ENCODE data around the gene ARF3. TPM values are rescaled to one million over a fixed set of nuclear protein-coding genes. Genes with fewer than 3 reads are reported as not detected.
A peak's percentile ranks its signal among the peaks of the same experiment; 100 is the strongest.

Gene ARF3
- total RNA-seq, 1 donor from 2014 or later, result 113 TPM

DNA sequence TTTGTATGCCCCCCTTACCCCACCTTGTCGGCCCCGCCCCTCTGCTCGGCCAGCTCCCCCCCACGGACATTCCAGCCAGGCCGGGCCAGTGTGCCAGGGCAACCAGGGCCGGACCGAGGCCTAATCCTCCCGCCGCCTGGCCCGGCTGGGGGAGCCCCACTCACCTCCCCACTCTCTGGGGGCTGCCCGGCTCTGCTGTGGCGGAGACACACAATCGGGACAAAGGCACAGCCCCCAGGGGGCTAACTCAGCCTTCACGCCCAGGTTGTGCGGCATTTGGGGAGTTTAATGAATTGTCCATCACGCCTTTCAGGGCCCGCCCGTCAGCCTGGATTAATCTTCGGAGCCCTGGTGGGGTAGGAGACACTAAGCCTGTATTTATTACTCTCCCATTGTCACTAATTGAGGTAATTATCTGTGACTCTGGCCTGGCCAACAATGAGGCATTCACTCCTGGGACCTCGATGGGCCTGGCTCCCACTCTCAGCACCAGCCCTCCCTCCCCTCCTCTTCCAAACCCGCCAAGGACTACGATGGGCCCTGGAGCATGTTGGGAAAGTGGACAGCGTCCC, 29.5 kb upstream of the ARF3 start:
- CTCF ChIA-PET, result interaction anchor here (2.2 to 3.0 kb wide), 2 partner anchors 11 to 134 kb away, joined by 19 read pairs; partner anchors contain the start of genes DDN and DDX23
- H3K4me1 Mint-ChIP-seq, result peaks cover 2% of the 10 kb centered on the region
- ATAC-seq (ENCODE audit: low read depth) (no peak), DNase-seq (no peak)
- H3K27me3 Mint-ChIP-seq, result peaks cover 40% of the 10 kb centered on the region
- H3K4me3 Mint-ChIP-seq, result no peak overlapping the region
- no peak overlapping the region for H3K27ac Mint-ChIP-seq
- intact Hi-C loops (cut with micrococcal nuclease), result no loop called here
- TF ChIP-seq, protein P1, sequence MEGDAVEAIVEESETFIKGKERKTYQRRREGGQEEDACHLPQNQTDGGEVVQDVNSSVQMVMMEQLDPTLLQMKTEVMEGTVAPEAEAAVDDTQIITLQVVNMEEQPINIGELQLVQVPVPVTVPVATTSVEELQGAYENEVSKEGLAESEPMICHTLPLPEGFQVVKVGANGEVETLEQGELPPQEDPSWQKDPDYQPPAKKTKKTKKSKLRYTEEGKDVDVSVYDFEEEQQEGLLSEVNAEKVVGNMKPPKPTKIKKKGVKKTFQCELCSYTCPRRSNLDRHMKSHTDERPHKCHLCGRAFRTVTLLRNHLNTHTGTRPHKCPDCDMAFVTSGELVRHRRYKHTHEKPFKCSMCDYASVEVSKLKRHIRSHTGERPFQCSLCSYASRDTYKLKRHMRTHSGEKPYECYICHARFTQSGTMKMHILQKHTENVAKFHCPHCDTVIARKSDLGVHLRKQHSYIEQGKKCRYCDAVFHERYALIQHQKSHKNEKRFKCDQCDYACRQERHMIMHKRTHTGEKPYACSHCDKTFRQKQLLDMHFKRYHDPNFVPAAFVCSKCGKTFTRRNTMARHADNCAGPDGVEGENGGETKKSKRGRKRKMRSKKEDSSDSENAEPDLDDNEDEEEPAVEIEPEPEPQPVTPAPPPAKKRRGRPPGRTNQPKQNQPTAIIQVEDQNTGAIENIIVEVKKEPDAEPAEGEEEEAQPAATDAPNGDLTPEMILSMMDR (IDR thresholded peaks at IDR 0.05), result no peak
- POLR2A ChIA-PET, result interaction anchor here (1.1 kb wide), 1 partner anchor 63 kb away, joined by 3 read pairs; no protein-coding TSS in a partner anchor
- no peaks in the 10 kb centered on the region for H3K36me3 Mint-ChIP-seq (ENCODE audit: low read depth)
- H3K9me3 Mint-ChIP-seq, result no peaks in the 10 kb centered on the region

DNA sequence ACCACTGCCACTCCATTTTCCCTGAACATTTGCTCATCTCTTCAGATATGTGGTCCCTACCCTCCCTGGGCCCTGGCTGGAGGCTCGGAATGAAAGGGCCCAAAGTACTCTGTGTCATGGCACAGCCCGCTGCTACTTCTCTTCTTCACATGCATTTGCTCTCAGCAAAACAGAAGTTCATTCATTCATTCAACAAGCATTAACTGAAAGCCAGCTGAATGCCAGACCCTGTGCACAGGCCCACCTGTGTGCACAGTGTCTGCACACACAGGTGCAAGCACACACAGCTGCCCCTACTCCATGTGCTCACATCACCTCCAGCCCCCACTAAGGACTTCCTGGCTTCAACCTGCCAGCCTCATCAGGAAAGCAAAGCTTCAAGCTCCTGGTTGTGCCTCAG, 28.6 kb upstream of the ARF3 start:
- H3K27ac Mint-ChIP-seq, result no peak overlapping the region
- CTCF ChIA-PET, result interaction anchor here (1.3 to 3.0 kb wide), 2 partner anchors 12 to 134 kb away, joined by 4 to 19 read pairs; partner anchors contain the start of genes DDN and DDX23
- ATAC-seq (ENCODE audit: low read depth), result no peak
- TF ChIP-seq, protein P1 (IDR thresholded peaks at IDR 0.05), result no peak
- POLR2A ChIA-PET, result no interaction called here
- peaks cover 43% of the 10 kb centered on the region for H3K27me3 Mint-ChIP-seq
- no peak for DNase-seq
- peaks cover 11% of the 10 kb centered on the region for H3K4me1 Mint-ChIP-seq
- H3K36me3 Mint-ChIP-seq (ENCODE audit: low read depth), result no peaks in the 10 kb centered on the region
- no peaks in the 10 kb centered on the region for H3K9me3 Mint-ChIP-seq
- no peak overlapping the region for H3K4me3 Mint-ChIP-seq
- intact Hi-C loops (cut with micrococcal nuclease), result no loop called here

DNA sequence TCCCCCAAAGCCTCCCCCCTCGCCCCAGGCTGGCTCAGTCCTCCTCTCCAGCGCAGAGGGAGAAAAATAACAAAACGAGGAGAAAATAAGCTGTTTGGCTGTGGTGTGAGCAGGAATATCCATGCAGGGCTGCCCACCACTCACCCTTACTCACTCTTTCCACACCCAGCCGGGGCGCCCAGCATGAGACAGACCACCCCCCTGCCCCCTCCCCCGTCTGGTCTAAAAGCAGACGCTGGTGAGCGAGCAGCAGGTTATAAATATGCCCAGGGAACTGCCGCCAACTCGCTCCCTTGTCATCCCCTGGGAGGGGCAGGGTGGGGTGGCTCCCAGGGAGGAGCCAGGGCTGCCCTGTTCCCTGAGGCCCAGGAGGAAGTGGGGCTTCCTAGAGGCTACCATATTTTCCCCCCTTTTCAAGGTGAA, 28.2 kb upstream of the ARF3 start:
- intact Hi-C loops (cut with micrococcal nuclease), result no loop called here

DNA sequence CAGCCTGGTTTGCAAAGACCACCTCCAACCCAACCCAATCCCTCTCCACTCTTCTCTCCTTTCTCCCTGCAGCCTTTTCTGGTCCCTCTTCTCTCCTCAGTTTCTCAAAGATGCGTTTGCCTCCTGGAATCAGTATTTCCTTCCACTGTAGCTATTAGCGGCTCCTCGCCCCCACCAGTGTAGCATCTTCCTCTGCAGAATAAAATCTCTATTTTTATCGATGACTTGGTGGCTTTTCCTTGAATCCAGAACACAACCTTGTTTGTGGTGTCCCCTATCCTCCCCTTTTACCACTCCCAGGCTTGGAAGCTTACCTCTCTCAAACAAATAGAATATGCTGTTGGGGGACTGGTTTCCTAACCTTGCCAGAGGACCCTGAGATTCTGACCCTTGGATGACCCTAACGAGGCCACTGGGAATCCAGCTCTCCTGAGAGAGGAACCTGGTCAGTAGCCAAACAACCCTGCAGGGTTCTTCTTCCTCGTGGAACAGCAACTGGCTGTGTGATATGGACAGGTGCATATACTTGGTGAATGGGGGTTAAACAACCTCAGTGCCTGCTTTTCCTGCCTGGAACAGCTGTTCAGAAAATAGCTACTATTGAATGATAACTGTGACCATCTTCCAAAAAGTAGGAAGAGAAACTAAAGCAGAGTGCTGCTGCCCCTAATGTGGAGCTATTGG, 25.3 kb upstream of the ARF3 start:
- no peak for ATAC-seq (ENCODE audit: low read depth)
- DNase-seq, result no peak
- intact Hi-C loops (cut with micrococcal nuclease), result loop anchor here (5.0 kb wide), 1 partner anchor 110 kb away; the partner anchor contains the start of gene DHH
- Mint-ChIP-seq H3K36me3 (ENCODE audit: low read depth) (no peaks in the 10 kb centered on the region), H3K4me1 (peaks cover 37% of the 10 kb centered on the region), H3K4me3 (no peak overlapping the region), H3K27me3 (peaks cover 31% of the 10 kb centered on the region), H3K9me3 (no peaks in the 10 kb centered on the region), H3K27ac (peak overlapping the region; percentile 16)
- TF ChIP-seq, protein P1 (IDR thresholded peaks at IDR 0.05), result no peak
- CTCF ChIA-PET, result interaction anchor here (1.4 kb wide), 2 partner anchors 13 to 58 kb away, joined by 3 read pairs; no protein-coding TSS in a partner anchor
- POLR2A ChIA-PET, result interaction anchor here (1.1 to 1.4 kb wide), 2 partner anchors 25 to 37 kb away, joined by 4 to 5 read pairs; partner anchors contain the start of gene ARF3

More for the DNA sequence above, 28.2 kb upstream of the ARF3 start:
- CTCF ChIA-PET, result interaction anchor here (1.3 kb wide), 1 partner anchor 133 kb away, joined by 4 read pairs; the partner anchor contains the start of gene DDX23
- POLR2A ChIA-PET, result no interaction called here
- no peak overlapping the region for H3K4me3 Mint-ChIP-seq
- H3K36me3 Mint-ChIP-seq (ENCODE audit: low read depth), result no peaks in the 10 kb centered on the region
- H3K9me3 Mint-ChIP-seq, result no peaks in the 10 kb centered on the region
- TF ChIP-seq, protein P1 (IDR thresholded peaks at IDR 0.05), result no peak
- ATAC-seq (ENCODE audit: low read depth) (no peak), DNase-seq (no peak)
- H3K27ac Mint-ChIP-seq, result no peak overlapping the region
- peaks cover 15% of the 10 kb centered on the region for H3K4me1 Mint-ChIP-seq
- H3K27me3 Mint-ChIP-seq, result peaks cover 41% of the 10 kb centered on the region

GRCh38 chr12:48981757-48982157, 24.5 kb upstream of the ARF3 start:
- ChIA-PET CTCF (interaction anchor here (0.6 to 6.1 kb wide), 3 partner anchors 56 to 556 kb away, joined by 3 to 74 read pairs (median 4); partner anchors contain the start of gene FKBP11), POLR2A (interaction anchor here (0.6 to 1.0 kb wide), 3 partner anchors 10 to 149 kb away, joined by 3 to 6 read pairs (median 3); partner anchors contain the start of gene TUBA1B)
- ATAC-seq (ENCODE audit: low read depth), result no peak
- Mint-ChIP-seq H3K27ac (peak overlapping the region; percentile 8), H3K4me3 (peak overlapping the region; percentile 73), H3K4me1 (peaks cover 42% of the 10 kb centered on the region), H3K27me3 (peaks cover 38% of the 10 kb centered on the region), H3K36me3 (ENCODE audit: low read depth) (no peaks in the 10 kb centered on the region), H3K9me3 (no peaks in the 10 kb centered on the region)
- TF ChIP-seq, protein P1 (IDR thresholded peaks at IDR 0.05), result no peak
- no peak for DNase-seq
- intact Hi-C loops (cut with micrococcal nuclease), result loop anchor here (5.0 kb wide), 1 partner anchor 111 kb away; the partner anchor contains the start of gene DHH

All from activated B cell treated with CpG ODN at 0.5 μM for 24 hours (primary cell).